H1 (cell line): ENCODE data around the gene CCDC127. TPM values are rescaled to one million over a fixed set of nuclear protein-coding genes. Genes with fewer than 3 reads are reported as not detected.

ENCODE experiments used
- CTCF ChIA-PET: fragments of 300-600 bp; sonication (Branson Sonifier 250); formaldehyde crosslinking; loops from one replicate; lab custom pipeline; 2021; ENCODE audit not compliant: partially characterized antibody; lab: Charles Lee
- POLR2A ChIA-PET: fragments of 300-600 bp; sonication (Branson Sonifier 250); formaldehyde crosslinking; loops from one replicate; lab custom pipeline; 2021; ENCODE audit warnings: inconsistent platforms; ENCODE audit not compliant: partially characterized antibody; lab: Charles Lee
- DNase-seq, 2 experiments: peaks; one replicate each; pipeline versions ENCODE4 v3.0.0 to v3.0.0-alpha.2; 2010 to 2022; ENCODE audit warnings: low spot score in 2 of 2, low read depth in 1 of 2, mixed read lengths in 1 of 2
- FAIRE-seq: peaks from 2 replicates; lab custom pipeline; 2011; peaks lifted over from hg19 to GRCh38; lab: Jason Lieb, UNC
- H2AFZ ChIP-seq: 2 replicates; pipeline ENCODE4 v1.8.1; 2012; ENCODE audit warnings: low read length, inconsistent platforms
- H2AK5ac ChIP-seq: 2 replicates; pipeline ENCODE4 v1.6.1; 2013; ENCODE audit warnings: low read depth, low read length
- H2BK120ac ChIP-seq: replicated peaks from 2 replicates; pipeline ENCODE3; 2013; ENCODE audit warnings: low read depth, low read length, inconsistent platforms
- H2BK12ac ChIP-seq: 2 replicates; pipeline ENCODE4 v1.6.1; 2013; ENCODE audit warnings: low read depth, low read length
- H2BK15ac ChIP-seq: 2 replicates; pipeline ENCODE4 v1.6.1; 2013; ENCODE audit warnings: low read length
- H2BK20ac ChIP-seq: 2 replicates; pipeline ENCODE4 v1.6.1; 2013; ENCODE audit warnings: low read length
- H2BK5ac ChIP-seq: 2 replicates; pipeline ENCODE4 v1.6.1; 2013; ENCODE audit warnings: low read depth, low read length
- H3K14ac ChIP-seq: 2 replicates; pipeline ENCODE4 v1.6.1; 2013; ENCODE audit warnings: inconsistent platforms; ENCODE audit not compliant: insufficient read length
- H3K18ac ChIP-seq: 2 replicates; pipeline ENCODE4 v1.6.1; 2013; ENCODE audit warnings: low read length; ENCODE audit errors: extremely low read depth
- H3K23ac ChIP-seq: 2 replicates; pipeline ENCODE4 v1.6.1; 2013; ENCODE audit warnings: inconsistent platforms; ENCODE audit not compliant: insufficient read length
- H3K23me2 ChIP-seq: 2 replicates; pipeline ENCODE4 v1.6.1; 2013; ENCODE audit warnings: low read depth, low read length
- H3K27ac ChIP-seq: 2 replicates; pipeline ENCODE4 v1.6.1; 2011; ENCODE audit warnings: low read depth, low read length, inconsistent platforms
- H3K27me3 ChIP-seq, 4 experiments: replicated peaks in 1 of 4; 1 replicate in 1 of 4; 2 replicates in 3 of 4; pipeline versions ENCODE4 v1.6.1 to v1.8.1; 2011 to 2013; ENCODE audit warnings: low read length in 3 of 4, mild to moderate bottlenecking in 3 of 4, inconsistent platforms in 2 of 4, mixed read lengths in 2 of 4, moderate library complexity in 1 of 4; ENCODE audit not compliant: control insufficient read depth in 3 of 4, insufficient read depth in 3 of 4; ENCODE audit errors: extremely low read depth in 1 of 4
- H3K36me3 ChIP-seq, 4 experiments: 2 replicates each; pipeline versions ENCODE4 v1.6.1 to v1.8.1; 2011 to 2013; ENCODE audit warnings: mild to moderate bottlenecking in 4 of 4, low read length in 3 of 4, moderate library complexity in 2 of 4, control low read depth in 1 of 4, inconsistent platforms in 1 of 4; ENCODE audit not compliant: insufficient read depth in 4 of 4, control insufficient read depth in 2 of 4
- H3K4ac ChIP-seq: replicated peaks from 2 replicates; pipeline ENCODE3; 2013; ENCODE audit warnings: low read length, low read depth, mixed read lengths, inconsistent platforms; ENCODE audit not compliant: insufficient read length
- H3K4me1 ChIP-seq, 4 experiments: replicated peaks in 1 of 4; 1 replicate in 1 of 4; 2 replicates in 3 of 4; pipeline versions ENCODE4 v1.6.1 to v1.8.1; 2011 to 2013; ENCODE audit warnings: low read length in 3 of 4, inconsistent platforms in 2 of 4, mixed read lengths in 1 of 4; ENCODE audit not compliant: insufficient read depth in 4 of 4, control insufficient read depth in 3 of 4
- H3K4me2 ChIP-seq, 2 experiments: 2 replicates each; pipeline versions ENCODE4 v1.6.1 to v1.8.1; 2011 to 2013; ENCODE audit warnings: low read depth in 2 of 2, low read length in 2 of 2, control low read depth in 1 of 2, inconsistent platforms in 1 of 2, mild to moderate bottlenecking in 1 of 2; ENCODE audit not compliant: insufficient read depth in 1 of 2
- H3K4me3 ChIP-seq, 4 experiments: fragments of 200-600, 300-600 bp in 1 of 4; sonication (generic), shearing (Covaris generic), sonication (Bioruptor Twin) in 1 of 4; 2 replicates each; pipeline versions ENCODE4 v1.5.1 to v1.8.1; 2011 to 2016; ENCODE audit warnings: low read length in 4 of 4, low read depth in 3 of 4, control low read depth in 2 of 4, inconsistent platforms in 2 of 4, mild to moderate bottlenecking in 2 of 4, mixed read lengths in 1 of 4, moderate library complexity in 1 of 4; ENCODE audit not compliant: insufficient read depth in 2 of 4; ENCODE audit errors: extremely low read depth in 1 of 4
- H3K56ac ChIP-seq: replicated peaks from 2 replicates; pipeline ENCODE3; 2013; ENCODE audit warnings: low read depth, mild to moderate bottlenecking, mixed read lengths, low read length, inconsistent platforms; ENCODE audit not compliant: insufficient read length
- H3K79me1 ChIP-seq: 2 replicates; pipeline ENCODE4 v1.6.1; 2013; ENCODE audit warnings: low read depth, low read length, control low read depth
- H3K79me2 ChIP-seq, 2 experiments: 2 replicates each; pipeline versions ENCODE4 v1.6.1 to v1.8.1; 2012 to 2013; ENCODE audit warnings: low read length in 2 of 2, mild to moderate bottlenecking in 2 of 2, inconsistent platforms in 1 of 2; ENCODE audit not compliant: insufficient read depth in 2 of 2, control insufficient read depth in 1 of 2
- H3K9ac ChIP-seq, 4 experiments: replicated peaks in 1 of 4; 1 replicate in 1 of 4; 2 replicates in 3 of 4; pipeline versions ENCODE4 v1.6.1 to v1.8.1; 2011 to 2013; ENCODE audit warnings: low read depth in 3 of 4, low read length in 3 of 4, control low read depth in 2 of 4, mild to moderate bottlenecking in 2 of 4, moderate library complexity in 2 of 4, inconsistent platforms in 1 of 4; ENCODE audit errors: extremely low read depth in 1 of 4
- H3K9me3 ChIP-seq, 2 experiments: 2 replicates each; pipeline versions ENCODE4 v1.6.1 to v1.8.1; 2012 to 2013; ENCODE audit warnings: mild to moderate bottlenecking in 2 of 2, moderate library complexity in 2 of 2, control low read depth in 1 of 2, inconsistent platforms in 1 of 2, low read depth in 1 of 2, low read length in 1 of 2, mixed read lengths in 1 of 2; ENCODE audit not compliant: insufficient read depth in 2 of 2
- H4K20me1 ChIP-seq, 2 experiments: replicated peaks in 1 of 2; 2 replicates each; pipeline versions ENCODE3 to v1.8.1; 2011 to 2013; ENCODE audit warnings: inconsistent platforms in 2 of 2, low read length in 2 of 2, mild to moderate bottlenecking in 1 of 2; ENCODE audit not compliant: insufficient read depth in 2 of 2, control insufficient read depth in 1 of 2
- H4K5ac ChIP-seq: 2 replicates; pipeline ENCODE4 v1.6.1; 2013; ENCODE audit warnings: low read length, low read depth, mixed read lengths, inconsistent platforms; ENCODE audit not compliant: insufficient read length
- H4K8ac ChIP-seq: 2 replicates; pipeline ENCODE4 v1.8.0; 2013; ENCODE audit warnings: mild to moderate bottlenecking, moderate library complexity, low read length, inconsistent platforms; ENCODE audit not compliant: insufficient read depth; ENCODE audit errors: extremely low read depth
- H4K91ac ChIP-seq: replicated peaks from 2 replicates; pipeline ENCODE3; 2013; ENCODE audit warnings: low read length, mixed read lengths, inconsistent platforms; ENCODE audit not compliant: insufficient read length
- BCL11A ChIP-seq, 2 experiments: IDR thresholded peaks; one replicate each; pipeline ENCODE4 v1.6.1; 2011; ENCODE audit warnings: low read depth in 2 of 2, low read length in 2 of 2, mild to moderate bottlenecking in 2 of 2
- EGR1 ChIP-seq: IDR thresholded peaks from 2 replicates; pipeline ENCODE4 v1.6.1; 2011; ENCODE audit warnings: low read depth, low read length, borderline replicate concordance
- HDAC2 ChIP-seq, 2 experiments: fragments of 300-600 bp in 1 of 2; sonication (generic) in 1 of 2; IDR thresholded peaks; 2 replicates each; pipeline ENCODE4 v1.6.1; 2011 to 2012; ENCODE audit warnings: low read depth in 2 of 2, low read length in 2 of 2, mild to moderate bottlenecking in 2 of 2, moderate library complexity in 2 of 2, borderline replicate concordance in 1 of 2, inconsistent platforms in 1 of 2
- TAF1 ChIP-seq: IDR thresholded peaks from 2 replicates; pipeline ENCODE4 v1.6.1; 2011; ENCODE audit warnings: mild to moderate bottlenecking, low read depth, low read length
- WGBS, 2 experiments: shearing (Covaris generic) in 1 of 2; methylation state at CpG; one replicate each; pipeline versions ENCODE4 v1.1.6 to v1.1.7; 2013 to 2015; ENCODE audit warnings: low lambda C conversion rate in 2 of 2, mixed read lengths in 2 of 2, inconsistent platforms in 1 of 2, low coverage in 1 of 2, missing lambda C conversion rate in 1 of 2; ENCODE audit not compliant: insufficient replicate concordance in 2 of 2, insufficient coverage in 1 of 2, insufficient read length in 1 of 2; ENCODE audit errors: extremely low coverage in 1 of 2, missing lambda C conversion rate in 1 of 2; 5-methylcytosine and 5-hydroxymethylcytosine counted together
- polyA plus RNA-seq, 7 experiments: library from polyadenylated mRNA; depleted of rRNA in 3 of 7; stranded (reverse) in 5 of 7; unstranded in 2 of 7; fragments of >200 nt in 5 of 7; fragments of 200-250 nt in 2 of 7; gene quantifications; 1 replicate in 5 of 7; 2 replicates in 1 of 7; 4 replicates in 1 of 7; pipeline versions ENCODE4 v1.2.1 to v1.2.3, GENCODE V29; 2011 to 2013; ENCODE audit warnings: missing spikeins in 2 of 7, mixed read lengths in 2 of 7
- total RNA-seq: library from RNA; stranded (reverse); fragmentation: NEBNext Ultra II Directional; extraction: Animal tissue kit (Norgen Biotek cat#: 25700); gene quantifications from 2 replicates; pipeline ENCODE4 v1.2.1, GENCODE V29; 2021

Gene CCDC127
- total and polyA plus RNA-seq, 2 of the 8 experiments (the other 6 are each of a cell fraction or from before 2014, with no cell fraction given) = 2.9 to 8.0 TPM

DNA sequence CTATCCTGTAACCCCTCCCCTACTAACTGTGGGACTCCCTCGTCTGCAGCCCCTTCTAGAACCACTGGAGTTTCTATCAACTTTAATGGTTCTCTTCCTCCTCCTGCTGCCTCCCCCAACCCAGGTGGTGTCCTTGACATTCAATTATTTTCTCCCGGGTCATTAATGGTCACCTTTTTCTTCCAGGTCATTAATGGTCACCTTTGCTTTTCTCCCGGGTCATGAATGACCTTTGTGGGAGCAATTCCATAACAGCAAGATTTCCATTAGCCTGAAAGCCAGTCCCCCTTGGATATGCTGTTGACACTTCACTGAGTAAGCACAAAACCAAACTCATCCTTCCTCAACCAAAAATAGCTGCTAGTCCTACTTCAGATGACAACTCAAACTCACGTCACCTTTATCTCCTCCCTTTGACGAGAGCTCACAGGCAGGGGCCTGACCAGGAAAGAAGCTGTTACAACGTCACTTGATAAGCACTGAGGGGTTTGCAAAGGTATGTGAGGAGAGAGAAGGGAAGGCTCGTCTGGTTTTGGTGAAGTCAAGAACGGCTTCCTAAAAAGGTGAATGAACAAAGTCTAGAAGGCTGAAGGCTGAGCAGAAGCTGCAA, 10.9 kb downstream of the CCDC127 start:
- CTCF ChIA-PET = interaction anchor here (0.6 to 1.5 kb wide), 3 partner anchors 11 to 226 kb away, joined by 3 to 4 read pairs (median 3); partner anchors contain the start of genes CCDC127 and SDHA
- no peak overlapping the region for H2BK120ac ChIP-seq
- H3K14ac ChIP-seq = no peak overlapping the region
- POLR2A ChIA-PET = interaction anchor here (1.0 to 2.1 kb wide), 2 partner anchors 11 to 13 kb away, joined by 4 to 8 read pairs; partner anchors contain the start of genes CCDC127 and SDHA
- H3K36me3 ChIP-seq = peaks cover 2 to 16% (median 10%) of the 10 kb centered on the region in 4 experiments
- TF ChIP-seq EGR1 = no peak
- TF ChIP-seq HDAC2 (IDR thresholded peaks at IDR 0.05; ENCODE audit: borderline replicate concordance in 1 of 2, low read depth in 2 of 2, low read length in 2 of 2) = no peak
- TF ChIP-seq TAF1 = no peak
- no peak for TF ChIP-seq BCL11A (IDR thresholded peaks at IDR 0.05; ENCODE audit: low read depth in 2 of 2, low read length in 2 of 2)
- TF ChIP-seq, all 59 proteins: peak for 0
- Histone ChIP-seq H3K4me2 (no peak overlapping the region), H3K4me1 (no peaks in the 10 kb centered on the region; a peak in 1 of 7 replicates), H3K56ac (no peak overlapping the region), H2BK15ac (no peak overlapping the region), H3K23ac (no peak overlapping the region), H3K9me3 (no peaks in the 10 kb centered on the region), H2BK12ac (no peak overlapping the region), H3K4me3 (no peak overlapping the region), H2BK5ac (no peak overlapping the region), H3K18ac (no peak overlapping the region), H3K79me1 (no peaks in the 10 kb centered on the region; the same call in 1 of the 2 replicates), H3K27ac (no peak overlapping the region), H3K79me2 (peaks cover 6 to 32% of the 10 kb centered on the region in 2 experiments; a peak in 3 of 4 replicates), H4K91ac (no peak overlapping the region), H4K20me1 (peaks cover 4 to 26% of the 10 kb centered on the region in 2 experiments), H3K27me3 (no peaks in the 10 kb centered on the region), H3K9ac (no peak overlapping the region), H2AFZ (no peak overlapping the region), H3K23me2 (peaks cover 1% of the 10 kb centered on the region; the same call in 1 of the 2 replicates), H2AK5ac (no peak overlapping the region), H4K5ac (no peak overlapping the region), H2BK20ac (no peak overlapping the region), H4K8ac (no peak overlapping the region), H3K4ac (no peak overlapping the region)
- FAIRE-seq = no peak
- DNase-seq = no peak
- WGBS, 2 experiments = 84% methylated on average over 7 of the region's 8 CpGs; no CpG with 5 or more reads in 1 of the 2 experiments
